K562 (cell line): ENCODE measurements around the gene LTBP2. TPM values are rescaled to one million over a fixed set of nuclear protein-coding genes. Genes with fewer than 3 reads are reported as not detected.

Experiments used
- ATAC-seq: fragments of 200-7000 bp; cut with Tn5 transposase; 3 replicates; pipeline ENCODE4 v1.9.1; 2020; ENCODE audit warnings: moderate library complexity
- BruUV-seq: library from RNA; stranded (reverse); fragments of 400-500 nt; replicated peaks from 2 replicates; lab custom pipeline; 2021; lab: Mats Ljungman, UMichigan
- CTCF ChIA-PET: fragments of 300-600 bp; formaldehyde crosslinking; extraction: SDS; loops from one replicate; lab custom pipeline; 2021; ENCODE audit warnings: low intra/inter-chr PET ratio; lab: Yijun Ruan, JAX
- POLR2A ChIA-PET: fragments of 300-600, 350-650 bp; sonication (Branson Sonifier 250); formaldehyde crosslinking; extraction: SDS; loops from one replicate; lab custom pipeline; 2021; ENCODE audit warnings: antibody characterized with exemption, inconsistent platforms; lab: Yijun Ruan, JAX
- DNase-seq, 4 experiments: peaks; one replicate each; pipeline versions ENCODE4 v3.0.0 to v3.0.0-alpha.2; 2011 to 2018; ENCODE audit warnings: low spot score in 3 of 4, mixed read lengths in 3 of 4; ENCODE audit errors: extremely low read depth in 1 of 4
- FAIRE-seq: peaks from 2 replicates; lab custom pipeline; 2011; peaks lifted over from hg19 to GRCh38; lab: Jason Lieb, UNC
- H2AFZ ChIP-seq: 2 replicates; pipeline ENCODE4 v1.6.0; 2011; ENCODE audit warnings: low read depth, low read length, control low read depth, inconsistent platforms
- H3K27ac ChIP-seq: fragments of 200-600 bp; 3 replicates; pipeline ENCODE4 v1.8.0; 2011; ENCODE audit warnings: low read depth, mild to moderate bottlenecking, control low read depth, inconsistent platforms, low read length, moderate library complexity, mixed read lengths; ENCODE audit errors: extremely low read depth
- H3K27me3 ChIP-seq, 2 experiments: fragments of 300-600 bp in 1 of 2; 2 replicates in 1 of 2; 3 replicates in 1 of 2; pipeline versions ENCODE4 v1.6.0 to v1.8.0; 2011; ENCODE audit warnings: inconsistent platforms in 2 of 2, low read length in 2 of 2, mild to moderate bottlenecking in 1 of 2, mixed read lengths in 1 of 2, moderate library complexity in 1 of 2; ENCODE audit not compliant: control insufficient read depth in 2 of 2, insufficient read depth in 2 of 2
- H3K36me3 ChIP-seq: fragments of 300-600 bp; 3 replicates; pipeline ENCODE4 v1.8.0; 2011; ENCODE audit warnings: mild to moderate bottlenecking, low read length, inconsistent platforms; ENCODE audit not compliant: control insufficient read depth, insufficient read depth
- H3K4me1 ChIP-seq, 2 experiments: fragments of 200-600 bp in 1 of 2; replicated peaks in 1 of 2; 2 replicates in 1 of 2; 3 replicates in 1 of 2; pipeline versions ENCODE4 v1.5.1 to v1.8.0; 2011; ENCODE audit warnings: inconsistent platforms in 2 of 2, low read length in 2 of 2, mild to moderate bottlenecking in 1 of 2, mixed read lengths in 1 of 2, moderate library complexity in 1 of 2; ENCODE audit not compliant: control insufficient read depth in 2 of 2, insufficient read depth in 2 of 2
- H3K4me2 ChIP-seq: 2 replicates; pipeline ENCODE4 v1.6.1; 2011; ENCODE audit warnings: low read length, control low read depth, inconsistent platforms, mixed read lengths; ENCODE audit not compliant: insufficient read depth
- H3K4me3 ChIP-seq: fragments of 200-600 bp; sonication (generic), shearing (Covaris generic); 2 replicates; pipeline ENCODE4 v1.5.1; 2016; ENCODE audit warnings: control low read depth, inconsistent platforms
- H3K79me2 ChIP-seq: fragments of 200-600 bp; 3 replicates; pipeline ENCODE4 v1.8.0; 2011; ENCODE audit warnings: low read length, inconsistent platforms; ENCODE audit not compliant: control insufficient read depth, insufficient read depth
- H3K9ac ChIP-seq, 2 experiments: 2 replicates each; pipeline versions ENCODE4 v1.6.0 to v1.6.1; 2011; ENCODE audit warnings: low read depth in 2 of 2, low read length in 2 of 2, control low read depth in 1 of 2, inconsistent platforms in 1 of 2, mild to moderate bottlenecking in 1 of 2, mixed read lengths in 1 of 2; ENCODE audit not compliant: insufficient read depth in 1 of 2
- H3K9me1 ChIP-seq: one replicate; pipeline ENCODE4 v1.6.0; 2011; ENCODE audit warnings: inconsistent platforms, mild to moderate bottlenecking, low read length, moderate library complexity; ENCODE audit not compliant: control insufficient read depth, insufficient read depth
- H3K9me3 ChIP-seq: replicated peaks from 2 replicates; pipeline ENCODE4 v1.5.1; 2011; ENCODE audit warnings: low read depth, low read length, inconsistent platforms; ENCODE audit not compliant: control insufficient read depth, insufficient read depth
- H4K20me1 ChIP-seq: replicated peaks from 2 replicates; pipeline ENCODE4 v1.6.1; 2011; ENCODE audit warnings: low read length, inconsistent platforms, mixed read lengths; ENCODE audit not compliant: control insufficient read depth, insufficient read depth
- ASH1L ChIP-seq: fragments of 450-650 bp; IDR thresholded peaks from 2 replicates; pipeline ENCODE4 v1.6.1; 2018; ENCODE audit warnings: borderline replicate concordance, mild to moderate bottlenecking, low read depth; ENCODE audit not compliant: partially characterized antibody
- BRCA1 ChIP-seq, 2 experiments: fragments of 450-650 bp in 1 of 2; sonication (generic) in 1 of 2; formaldehyde crosslinking in 1 of 2; IDR thresholded peaks; 2 replicates each; pipeline versions ENCODE4 v1.5.0 to v1.6.1; 2017 to 2020; ENCODE audit warnings: mild to moderate bottlenecking in 1 of 2, missing genetic modification reagents in 1 of 2
- CBFA2T3 ChIP-seq: fragments of 450-650 bp; IDR thresholded peaks from 2 replicates; pipeline ENCODE4 v1.6.1; 2017
- CBX2 ChIP-seq: fragments of 200-600 bp; sonication (generic); IDR thresholded peaks from one replicate; pipeline ENCODE4 v1.6.1; 2012; ENCODE audit warnings: mild to moderate bottlenecking, low read length, inconsistent platforms; ENCODE audit not compliant: insufficient read depth, poor library complexity, severe bottlenecking
- CTCFL ChIP-seq: IDR thresholded peaks from 2 replicates; pipeline ENCODE4 v1.6.1; 2011; ENCODE audit warnings: borderline replicate concordance, low read depth, mild to moderate bottlenecking, moderate library complexity, low read length; ENCODE audit not compliant: insufficient read depth, poor library complexity, severe bottlenecking
- HLTF ChIP-seq: fragments of 450-650 bp; IDR thresholded peaks from 2 replicates; pipeline ENCODE4 v1.6.1; 2016
- HSF4 ChIP-seq: fragments of 250-450 bp; sonication (Bioruptor Pico); IDR thresholded peaks from 2 replicates; pipeline ENCODE4 v2.1.2; 2022; ENCODE audit warnings: mild to moderate bottlenecking, moderate library complexity, borderline replicate concordance
- MLX ChIP-seq, 2 experiments: fragments of 450-650 bp in 1 of 2; sonication (generic) in 1 of 2; formaldehyde crosslinking; conservative IDR thresholded peaks; 2 replicates each; pipeline versions ENCODE4 v1.4.0 to v1.8.1; 2020 to 2022; ENCODE audit warnings: mild to moderate bottlenecking in 1 of 2, missing genetic modification reagents in 1 of 2
- NFIC ChIP-seq: fragments of 450-650 bp; IDR thresholded peaks from 2 replicates; pipeline ENCODE4 v1.6.1; 2017; ENCODE audit warnings: mild to moderate bottlenecking, inconsistent platforms
- NRF1 ChIP-seq, 2 experiments: fragments of 450-650 bp; IDR thresholded peaks in 1 of 2; conservative IDR thresholded peaks in 1 of 2; 2 replicates each; pipeline ENCODE4 v1.6.1; 2014; ENCODE audit warnings: mild to moderate bottlenecking in 2 of 2
- POLR2G ChIP-seq: fragments of 200-400 bp; formaldehyde crosslinking; IDR thresholded peaks from 2 replicates; pipeline ENCODE4 v1.6.1; 2017; ENCODE audit warnings: low read depth, mild to moderate bottlenecking, antibody characterized with exemption, low read length, moderate library complexity
- RBM22 ChIP-seq: fragments of 200-400 bp; formaldehyde crosslinking; IDR thresholded peaks from 2 replicates; pipeline ENCODE4 v1.6.1; 2018; ENCODE audit warnings: low read length, low read depth; ENCODE audit not compliant: poor library complexity, severe bottlenecking
- SMARCC2 ChIP-seq: fragments of 450-650 bp; IDR thresholded peaks from 2 replicates; pipeline ENCODE4 v1.6.1; 2017; ENCODE audit warnings: antibody characterized with exemption, moderate library complexity, mild to moderate bottlenecking, low read depth
- SMC3 ChIP-seq: conservative IDR thresholded peaks from 2 replicates; pipeline ENCODE4 v1.6.1; 2011; ENCODE audit warnings: low read depth, low read length, improper control_type of control experiment; ENCODE audit not compliant: insufficient read depth
- SREBF1 ChIP-seq: fragments of 150-350 bp; IDR thresholded peaks from 2 replicates; pipeline ENCODE4 v1.6.1; 2014; ENCODE audit warnings: antibody characterized with exemption, low read depth, low read length, borderline replicate concordance
- ZFP1 ChIP-seq: fragments of 450-650 bp; formaldehyde crosslinking; IDR thresholded peaks from 2 replicates; pipeline ENCODE4 v1.4.0; 2020; ENCODE audit warnings: mild to moderate bottlenecking, mixed read lengths
- ZNF316 ChIP-seq: fragments of 450-650 bp; IDR thresholded peaks from 2 replicates; pipeline ENCODE4 v1.6.1; 2016
- ZNF699 ChIP-seq: fragments of 250-450 bp; sonication (Bioruptor Pico); IDR thresholded peaks from 2 replicates; pipeline ENCODE4 v1.8.0; 2021; ENCODE audit warnings: mild to moderate bottlenecking, moderate library complexity; ENCODE audit not compliant: insufficient replicate concordance
- ZNF766 ChIP-seq: fragments of 200-800 bp; sonication (Bioruptor generic); conservative IDR thresholded peaks from 2 replicates; pipeline ENCODE4 v1.6.1; 2016; ENCODE audit warnings: missing genetic modification characterization, missing compliant biosample characterization
- WGBS: fragments of 100-300 bp; shearing (Covaris generic); methylation state at CpG from one replicate; pipeline ENCODE4 v1.1.6; 2016; ENCODE audit warnings: low coverage, mixed read lengths; ENCODE audit not compliant: insufficient coverage; ENCODE audit errors: missing lambda C conversion rate; 5-methylcytosine and 5-hydroxymethylcytosine counted together
- in situ Hi-C: fragments of 300-500 bp; cut with MboI; formaldehyde crosslinking; loops from 4 replicates; pipeline ENCODE4 v1.15.0; 2018; ENCODE audit warnings: inconsistent platforms, mixed read lengths
- intact Hi-C: fragments of 100-400 bp; cut with micrococcal nuclease; formaldehyde crosslinking; loops from 2 replicates; pipeline ENCODE4 v1.14.2; 2022
- polyA plus RNA-seq, 8 experiments: library from polyadenylated mRNA; depleted of rRNA in 4 of 8; stranded (reverse) in 5 of 8; unstranded in 3 of 8; fragments of >200 nt; fragmentation: Nextera tagmentation in 2 of 8; fragmentation: Illumina TruSeq in 1 of 8; extraction: Ambion mirVana in 2 of 8; extraction: Trizol in 1 of 8; gene quantifications; 2 replicates each; pipeline versions ENCODE4 v1.2.1 to v1.2.3, GENCODE V29; 2011 to 2014; ENCODE audit warnings: inconsistent platforms in 1 of 8, missing spikeins in 1 of 8
- total RNA-seq, 7 experiments: library from RNA; depleted of rRNA in 6 of 7; stranded (reverse); fragments of >200 nt in 6 of 7; fragmentation: Illumina TruSeq in 2 of 7; extraction: Trizol in 2 of 7; gene quantifications; 2 replicates each; pipeline versions ENCODE4 v1.2.1 to v1.2.3, GENCODE V29; 2011 to 2021; ENCODE audit warnings: low replicate concordance in 1 of 7

Gene LTBP2
- total and polyA plus RNA-seq, 9 of the 15 experiments (the other 6 are each of a cell fraction or from before 2014, with no cell fraction given): under 0.01 to 0.18 (median 0.03) TPM; not detected in 3

- ATAC-seq: peak; percentile 89
- FAIRE-seq: peak; percentile 48
- ChIA-PET POLR2A (no interaction called here), CTCF (interaction anchor here (1.3 kb wide), 1 partner anchor 303 kb away, joined by 4 read pairs; no protein-coding TSS in a partner anchor)
- H4K20me1 ChIP-seq: no peaks in the 10 kb centered on the region; the same call in 1 of the 2 replicates
- H3K9me3 ChIP-seq: no peaks in the 10 kb centered on the region
- H3K27ac ChIP-seq: no peak overlapping the region
- BruUV-seq: no TSS peak
- no peaks in the 10 kb centered on the region for H3K9me1 ChIP-seq
- no peaks in the 10 kb centered on the region for H3K36me3 ChIP-seq
- H3K4me3 ChIP-seq: no peak overlapping the region
- intact Hi-C loops (loop anchor here (5.0 kb wide), 1 partner anchor 301 kb away; no protein-coding TSS in a partner anchor), in situ Hi-C loops (no loop called here)
- no peak overlapping the region for H3K9ac ChIP-seq
- H3K4me1 ChIP-seq: peaks cover 0 to 7% of the 10 kb centered on the region in 2 experiments; a peak in 1 of 5 replicates
- no peak overlapping the region for H3K4me2 ChIP-seq
- 39% methylated on average over 12 of the region's 16 CpGs for WGBS
- peak; percentile 19 to 60 (median 32) for DNase-seq
- H2AFZ ChIP-seq: no peak overlapping the region
- no peaks in the 10 kb centered on the region for H3K79me2 ChIP-seq
- H3K27me3 ChIP-seq: peaks cover 0 to 23% of the 10 kb centered on the region in 2 experiments; a peak in 2 of 5 replicates
- TF ChIP-seq CBX2 (no peak), SMARCC2 (no peak), RBM22 (no peak), CTCFL (peak; percentile 15), SMC3 (0 out of 2 replicates have a peak, but pooled peaks have one; percentile 12), HSF4 (CRISPR knock-in tag) (no peak), NRF1 (conservative IDR thresholded peaks at IDR 0.05 in 1 of 2, IDR thresholded peaks at IDR 0.05 in 1 of 2) (peak; percentile 26 to 33; a peak in 1 of 4 replicates), POLR2G (no peak), SREBF1 (no peak), BRCA1 (IDR thresholded peaks at IDR 0.05) (no peak), BRCA1 (CRISPR knock-in tag; IDR thresholded peaks at IDR 0.05) (no peak), ZNF766 (CRISPR knock-in tag) (no peak), HLTF (no peak), ZFP1 (CRISPR knock-in tag) (no peak), NFIC (peak; percentile 65), CBFA2T3 (no peak), ZNF699 (CRISPR knock-in tag) (no peak), ASH1L (no peak), ZNF316 (no peak), MLX (CRISPR knock-in tag; conservative IDR thresholded peaks at IDR 0.05) (no peak)
These were observed 110.9 kb downstream of the LTBP2 start for GRCh38 chr14:74501135-74501614.
